ENCODE results near the gene MAP2. TPM values are rescaled to one million over a fixed set of nuclear protein-coding genes. Genes with fewer than 3 reads are reported as not detected.

MAP2 gene
- total RNA-seq, 1 donor from 2014 or later: 119 TPM

DNA sequence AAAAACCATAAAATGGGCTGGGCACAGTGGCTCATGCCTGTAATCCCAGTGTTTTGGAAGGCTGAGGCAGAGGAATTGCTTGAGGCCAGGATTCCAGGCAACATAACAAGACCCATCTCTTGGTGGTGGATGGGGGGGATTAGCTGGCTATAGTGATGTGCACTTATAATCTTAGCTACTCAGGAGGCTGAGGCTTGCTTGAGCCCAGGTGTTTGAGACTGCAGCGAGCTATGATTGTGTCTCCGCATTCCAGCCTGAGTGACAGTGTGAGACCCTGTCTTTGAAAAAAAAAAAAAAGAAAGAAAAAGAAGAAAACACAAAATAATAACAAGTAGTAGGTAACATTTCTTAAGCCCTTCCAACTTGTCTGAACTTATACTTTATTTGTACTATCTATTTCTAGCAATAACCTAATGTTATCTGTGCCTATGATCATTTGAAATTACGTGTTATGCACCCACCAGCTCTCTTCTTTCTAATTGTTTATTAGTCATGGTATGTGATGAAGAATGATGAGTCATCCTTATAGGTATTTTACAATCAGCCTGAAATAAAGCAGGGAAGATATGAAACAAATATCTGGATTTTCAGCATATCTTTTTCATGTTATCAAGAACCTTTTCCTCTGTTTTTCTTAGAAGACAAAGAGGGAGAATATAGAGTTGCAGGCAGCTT is 218.4 kb downstream of the MAP2 start:
- no peaks in the 10 kb centered on the region for H3K27me3 Mint-ChIP-seq (ENCODE audit: low read depth)
- TF ChIP-seq, protein P1, sequence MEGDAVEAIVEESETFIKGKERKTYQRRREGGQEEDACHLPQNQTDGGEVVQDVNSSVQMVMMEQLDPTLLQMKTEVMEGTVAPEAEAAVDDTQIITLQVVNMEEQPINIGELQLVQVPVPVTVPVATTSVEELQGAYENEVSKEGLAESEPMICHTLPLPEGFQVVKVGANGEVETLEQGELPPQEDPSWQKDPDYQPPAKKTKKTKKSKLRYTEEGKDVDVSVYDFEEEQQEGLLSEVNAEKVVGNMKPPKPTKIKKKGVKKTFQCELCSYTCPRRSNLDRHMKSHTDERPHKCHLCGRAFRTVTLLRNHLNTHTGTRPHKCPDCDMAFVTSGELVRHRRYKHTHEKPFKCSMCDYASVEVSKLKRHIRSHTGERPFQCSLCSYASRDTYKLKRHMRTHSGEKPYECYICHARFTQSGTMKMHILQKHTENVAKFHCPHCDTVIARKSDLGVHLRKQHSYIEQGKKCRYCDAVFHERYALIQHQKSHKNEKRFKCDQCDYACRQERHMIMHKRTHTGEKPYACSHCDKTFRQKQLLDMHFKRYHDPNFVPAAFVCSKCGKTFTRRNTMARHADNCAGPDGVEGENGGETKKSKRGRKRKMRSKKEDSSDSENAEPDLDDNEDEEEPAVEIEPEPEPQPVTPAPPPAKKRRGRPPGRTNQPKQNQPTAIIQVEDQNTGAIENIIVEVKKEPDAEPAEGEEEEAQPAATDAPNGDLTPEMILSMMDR (conservative IDR thresholded peaks at IDR 0.05): no peak
- peaks cover 2% of the 10 kb centered on the region for H3K9me3 Mint-ChIP-seq
- no peak overlapping the region for H3K4me3 Mint-ChIP-seq
- no peak overlapping the region for H3K27ac Mint-ChIP-seq (ENCODE audit: unreplicated experiment)
- H3K4me1 Mint-ChIP-seq: peaks cover 8% of the 10 kb centered on the region
- no peak for DNase-seq (ENCODE audit: low read depth, low spot score)
- H3K36me3 Mint-ChIP-seq (ENCODE audit: low read depth): peaks cover 10% of the 10 kb centered on the region

DNA sequence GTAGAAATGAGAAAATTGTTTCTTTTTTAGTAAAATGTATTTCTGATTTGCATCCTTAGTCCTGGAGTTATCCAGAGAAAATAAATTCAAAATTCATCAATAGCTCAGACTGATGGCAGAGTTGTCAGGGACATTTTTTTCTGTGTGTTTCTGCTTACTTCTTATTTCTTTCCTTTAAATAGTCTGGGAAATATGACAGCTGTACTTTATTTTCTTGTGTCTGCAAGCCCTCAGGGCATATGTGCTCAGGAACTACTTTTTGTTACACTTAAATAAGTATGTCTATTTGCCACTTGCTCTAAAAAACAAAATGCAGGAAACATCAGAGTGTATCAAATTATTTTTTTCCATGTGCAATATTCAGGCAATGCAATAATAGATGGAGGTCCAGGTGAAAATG is 221.0 kb downstream of the MAP2 start:
- Mint-ChIP-seq H3K4me3 (no peak overlapping the region), H3K27ac (ENCODE audit: unreplicated experiment) (no peak overlapping the region), H3K4me1 (peaks cover 8% of the 10 kb centered on the region), H3K36me3 (ENCODE audit: low read depth) (peaks cover 6% of the 10 kb centered on the region), H3K27me3 (ENCODE audit: low read depth) (no peaks in the 10 kb centered on the region), H3K9me3 (peaks cover 2% of the 10 kb centered on the region)
- TF ChIP-seq, protein P1 (conservative IDR thresholded peaks at IDR 0.05): no peak
- DNase-seq (ENCODE audit: low read depth, low spot score): no peak

DNA sequence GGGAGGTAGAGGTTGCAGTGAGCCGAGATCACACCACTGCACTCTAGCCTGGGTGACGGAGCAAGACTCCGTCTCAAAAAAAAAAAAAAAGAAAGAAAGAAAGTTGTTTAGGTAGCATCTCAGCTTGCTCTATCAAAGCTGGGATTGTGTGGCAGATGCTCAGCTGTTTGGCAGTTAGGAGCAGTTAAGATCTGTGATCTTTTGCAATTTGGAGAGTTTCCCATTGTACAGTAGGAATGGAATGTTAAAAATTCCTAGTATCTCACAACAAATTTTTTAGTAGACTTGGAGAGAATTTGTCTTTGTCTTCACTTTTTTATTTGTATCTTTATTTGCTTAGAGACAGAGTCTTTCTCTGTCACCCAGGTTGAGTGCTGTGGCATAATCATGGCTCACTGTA is 224.9 kb downstream of the MAP2 start:
- peaks cover 8% of the 10 kb centered on the region for H3K36me3 Mint-ChIP-seq (ENCODE audit: low read depth)
- H3K27ac Mint-ChIP-seq (ENCODE audit: unreplicated experiment): no peak overlapping the region
- no peak for DNase-seq (ENCODE audit: low read depth, low spot score)

DNA sequence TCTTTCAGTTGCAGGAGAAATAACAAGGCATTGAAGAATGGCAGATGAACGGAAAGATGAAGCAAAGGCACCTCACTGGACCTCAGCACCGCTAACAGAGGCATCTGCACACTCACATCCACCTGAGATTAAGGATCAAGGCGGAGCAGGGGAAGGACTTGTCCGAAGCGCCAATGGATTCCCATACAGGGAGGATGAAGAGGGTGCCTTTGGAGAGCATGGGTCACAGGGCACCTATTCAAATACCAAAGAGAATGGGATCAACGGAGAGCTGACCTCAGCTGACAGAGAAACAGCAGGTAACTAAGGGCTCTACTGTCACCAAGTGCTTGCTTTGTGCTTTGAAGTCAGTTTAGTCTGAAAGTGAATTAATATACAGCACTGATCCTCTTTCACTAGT is 229.3 kb downstream of the MAP2 start:
- TF ChIP-seq, protein P1 (conservative IDR thresholded peaks at IDR 0.05): no peak
- H3K9me3 Mint-ChIP-seq: no peaks in the 10 kb centered on the region
- H3K4me3 Mint-ChIP-seq: peak overlapping the region; percentile 45
- no peaks in the 10 kb centered on the region for H3K27me3 Mint-ChIP-seq (ENCODE audit: low read depth)
- DNase-seq (ENCODE audit: low read depth, low spot score): no peak
- peak overlapping the region; percentile 76 for H3K27ac Mint-ChIP-seq (ENCODE audit: unreplicated experiment)
- peaks cover 35% of the 10 kb centered on the region for H3K4me1 Mint-ChIP-seq
- peaks cover 10% of the 10 kb centered on the region for H3K36me3 Mint-ChIP-seq (ENCODE audit: low read depth)

More for the DNA sequence above, 224.9 kb downstream of the MAP2 start:
- H3K4me3 Mint-ChIP-seq: no peak overlapping the region
- TF ChIP-seq, protein P1 (conservative IDR thresholded peaks at IDR 0.05): no peak
- H3K4me1 Mint-ChIP-seq: peaks cover 25% of the 10 kb centered on the region
- H3K9me3 Mint-ChIP-seq: peaks cover 2% of the 10 kb centered on the region
- H3K27me3 Mint-ChIP-seq (ENCODE audit: low read depth): no peaks in the 10 kb centered on the region

DNA sequence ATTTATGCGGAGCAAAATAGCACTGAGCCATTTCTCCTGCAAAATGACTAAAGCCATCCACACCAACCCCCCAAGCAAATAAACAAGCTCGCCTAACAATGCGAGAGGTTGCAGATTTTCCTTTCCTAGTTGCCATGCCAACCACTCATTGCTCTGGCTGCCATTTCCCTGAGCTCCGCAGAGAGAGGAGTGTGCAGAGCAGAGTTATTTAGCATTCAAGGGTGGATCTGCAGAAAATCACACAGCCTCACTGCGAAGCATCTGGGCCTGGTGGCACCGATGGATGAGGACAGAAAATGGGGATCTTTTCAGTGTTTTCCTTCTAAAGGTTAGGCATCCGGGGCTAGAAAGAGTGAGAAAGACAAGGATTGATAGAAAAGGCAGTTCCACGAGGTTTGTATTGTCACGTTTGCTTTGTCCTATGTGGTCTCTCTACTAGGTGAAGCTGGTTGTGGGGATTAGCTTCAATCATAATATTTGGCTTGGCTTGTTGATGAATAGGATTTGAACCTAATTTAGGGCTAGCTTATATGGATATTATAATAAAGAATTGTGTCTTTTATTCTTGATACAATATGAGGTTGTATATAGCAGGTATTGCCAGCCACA is 237.5 kb downstream of the MAP2 start:
- peaks cover 16% of the 10 kb centered on the region for H3K36me3 Mint-ChIP-seq (ENCODE audit: low read depth)
- DNase-seq (ENCODE audit: low read depth, low spot score): peak; percentile 47
- TF ChIP-seq, protein P1 (conservative IDR thresholded peaks at IDR 0.05): no peak
- H3K9me3 Mint-ChIP-seq: peaks cover 2% of the 10 kb centered on the region
- H3K27ac Mint-ChIP-seq (ENCODE audit: unreplicated experiment): peak overlapping the region; percentile 100
- no peaks in the 10 kb centered on the region for H3K27me3 Mint-ChIP-seq (ENCODE audit: low read depth)
- peaks cover 49% of the 10 kb centered on the region for H3K4me1 Mint-ChIP-seq
- peak overlapping the region; percentile 90 for H3K4me3 Mint-ChIP-seq

All from neural crest cell (in vitro differentiated cells).